ENCODE measurements around the gene ICAM3.
"Not testable (repeated sequence)": the region's sequence is repeated elsewhere in the genome, so short reads cannot be mapped to it uniquely, and the experiment has no call there.

ICAM3 gene, protein sequence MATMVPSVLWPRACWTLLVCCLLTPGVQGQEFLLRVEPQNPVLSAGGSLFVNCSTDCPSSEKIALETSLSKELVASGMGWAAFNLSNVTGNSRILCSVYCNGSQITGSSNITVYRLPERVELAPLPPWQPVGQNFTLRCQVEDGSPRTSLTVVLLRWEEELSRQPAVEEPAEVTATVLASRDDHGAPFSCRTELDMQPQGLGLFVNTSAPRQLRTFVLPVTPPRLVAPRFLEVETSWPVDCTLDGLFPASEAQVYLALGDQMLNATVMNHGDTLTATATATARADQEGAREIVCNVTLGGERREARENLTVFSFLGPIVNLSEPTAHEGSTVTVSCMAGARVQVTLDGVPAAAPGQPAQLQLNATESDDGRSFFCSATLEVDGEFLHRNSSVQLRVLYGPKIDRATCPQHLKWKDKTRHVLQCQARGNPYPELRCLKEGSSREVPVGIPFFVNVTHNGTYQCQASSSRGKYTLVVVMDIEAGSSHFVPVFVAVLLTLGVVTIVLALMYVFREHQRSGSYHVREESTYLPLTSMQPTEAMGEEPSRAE

DNA sequence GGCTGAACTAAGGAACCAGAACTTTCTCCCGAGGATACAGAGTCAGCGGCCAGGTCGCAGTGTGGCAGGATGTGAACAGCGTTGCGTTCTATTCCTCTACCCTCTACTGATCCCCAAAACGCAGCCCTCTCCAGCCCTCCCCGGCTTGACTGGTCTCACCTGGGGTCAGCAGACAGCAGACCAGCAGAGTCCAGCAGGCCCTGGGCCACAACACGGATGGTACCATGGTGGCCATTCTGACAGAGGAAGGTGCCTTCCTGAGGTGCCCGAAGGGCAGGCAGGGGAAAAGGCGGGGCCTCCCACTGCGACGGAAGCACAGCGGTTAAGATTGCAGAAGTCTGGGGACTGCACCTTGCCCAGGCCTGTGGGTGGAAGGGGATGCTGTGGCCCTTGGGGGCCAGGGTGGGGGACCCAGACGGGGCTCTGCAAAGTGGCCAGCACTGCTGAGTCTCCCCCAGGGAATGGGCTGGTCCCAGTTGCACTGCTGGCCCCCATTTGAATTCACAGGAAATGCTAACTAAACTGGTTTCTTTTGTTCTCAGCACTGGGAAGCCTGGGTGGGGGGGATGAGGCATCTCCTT is at the start of gene ICAM3:
Gene ICAM3, minus strand, starts transcription at position 245 of the 581 bp plus-strand sequence. Its CDS starts 10 bp downstream, at position 235.
- no peak for DNase-seq (ENCODE audit: low read depth)

DNA sequence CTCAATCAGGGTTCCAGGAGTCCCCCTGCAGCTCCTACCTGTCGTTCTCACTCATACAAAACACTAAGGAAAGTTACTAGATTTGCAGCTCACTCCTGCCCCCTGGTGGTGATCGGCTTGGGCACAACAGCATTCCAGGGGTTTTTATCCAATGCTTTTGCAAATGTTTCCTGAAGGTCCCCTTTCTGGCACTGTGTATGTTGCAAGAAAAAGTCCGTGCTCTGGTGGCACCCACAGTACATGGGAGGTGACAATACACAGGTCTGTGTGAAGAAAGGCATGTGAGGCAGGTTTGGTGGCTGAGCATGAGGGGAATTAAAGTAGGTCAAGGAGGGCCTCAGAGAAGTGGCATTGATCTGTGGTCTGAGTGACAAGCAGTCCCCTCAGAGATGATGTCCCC is 49.5 kb upstream of the ICAM3 start:
- peak; percentile 69 for DNase-seq (ENCODE audit: low read depth)

DNA sequence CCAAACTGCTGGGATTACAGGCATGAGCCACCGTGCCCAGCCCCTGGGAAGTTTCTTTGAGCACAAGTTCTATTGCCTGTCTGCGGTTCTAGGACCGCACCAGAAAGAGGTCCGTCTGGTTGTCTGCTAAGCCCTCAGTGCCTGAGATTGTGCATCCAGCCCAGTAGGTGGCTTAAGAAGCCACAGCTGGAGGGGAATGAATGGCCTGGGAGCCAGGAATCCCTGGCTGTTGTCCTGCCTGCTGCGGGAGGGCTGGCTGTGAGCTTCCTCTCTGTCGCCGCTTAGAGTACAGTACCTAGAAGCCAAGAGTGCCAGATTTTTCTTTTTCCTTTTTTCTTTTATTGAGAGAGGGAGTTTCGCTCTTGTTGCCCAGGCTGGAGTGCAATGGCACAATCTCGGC is 45.2 kb upstream of the ICAM3 start:
- DNase-seq (ENCODE audit: low read depth), result no peak

DNA sequence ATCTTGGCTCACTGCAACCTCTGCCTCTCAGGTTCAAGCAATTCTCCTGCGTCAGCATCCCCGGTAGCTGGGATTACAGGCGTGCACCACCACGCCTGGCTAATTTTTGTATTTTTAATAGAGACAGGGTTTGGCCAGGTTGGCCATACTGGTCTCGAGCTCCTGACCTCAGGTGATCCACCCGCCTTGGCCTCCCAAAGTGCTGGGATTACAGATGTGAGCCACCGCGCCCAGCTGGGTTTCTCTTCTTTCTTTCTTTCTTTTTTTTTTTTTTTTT is 43.7 kb upstream of the ICAM3 start:
- not testable (repeated sequence) for DNase-seq (ENCODE audit: low read depth)

DNA sequence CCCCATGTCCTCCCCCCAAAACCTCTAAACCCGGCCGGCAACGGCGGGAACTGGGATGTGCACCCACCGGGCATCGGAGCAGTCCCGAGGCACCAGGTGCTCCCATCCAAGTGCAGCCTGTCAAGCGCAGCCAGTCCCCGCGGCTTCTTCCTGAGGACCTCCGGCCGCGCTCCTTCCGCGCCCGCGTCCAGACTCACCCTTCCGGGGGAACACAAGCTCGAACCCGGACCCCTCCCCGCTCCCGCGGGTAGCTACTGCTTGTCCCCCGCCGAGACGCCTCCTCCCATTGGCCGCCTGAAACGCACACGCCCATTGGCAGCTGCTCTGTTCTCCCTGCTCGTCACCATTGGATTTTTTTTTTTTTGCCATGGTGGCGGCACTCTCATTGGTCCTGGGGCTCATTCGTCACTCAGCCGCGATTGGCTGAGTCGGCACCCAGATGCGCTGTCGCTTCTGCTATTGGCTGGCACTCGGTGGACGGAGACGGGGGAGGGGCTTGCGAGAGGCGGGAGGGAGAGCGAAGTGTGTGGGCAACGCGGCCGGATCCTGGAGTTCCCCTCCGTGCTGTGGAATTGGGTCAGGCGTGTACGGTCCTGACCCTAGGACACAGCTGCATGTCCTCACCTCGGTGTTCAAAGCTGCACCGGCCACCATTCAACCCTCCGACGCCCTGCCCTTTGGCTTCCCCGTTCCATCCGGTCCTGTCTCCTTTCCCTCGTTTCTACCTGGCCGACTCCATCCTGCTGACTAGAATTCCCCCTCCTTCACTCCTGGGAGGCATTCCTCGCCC is 41.1 kb upstream of the ICAM3 start, which contains the start of gene TYK2:
Gene TYK2, minus strand, starts transcription at position 260 of the 790 bp plus-strand sequence. CDS start 2,166 bp downstream, outside the sequence.
- peak; percentile 98 for DNase-seq (ENCODE audit: low read depth)

DNA sequence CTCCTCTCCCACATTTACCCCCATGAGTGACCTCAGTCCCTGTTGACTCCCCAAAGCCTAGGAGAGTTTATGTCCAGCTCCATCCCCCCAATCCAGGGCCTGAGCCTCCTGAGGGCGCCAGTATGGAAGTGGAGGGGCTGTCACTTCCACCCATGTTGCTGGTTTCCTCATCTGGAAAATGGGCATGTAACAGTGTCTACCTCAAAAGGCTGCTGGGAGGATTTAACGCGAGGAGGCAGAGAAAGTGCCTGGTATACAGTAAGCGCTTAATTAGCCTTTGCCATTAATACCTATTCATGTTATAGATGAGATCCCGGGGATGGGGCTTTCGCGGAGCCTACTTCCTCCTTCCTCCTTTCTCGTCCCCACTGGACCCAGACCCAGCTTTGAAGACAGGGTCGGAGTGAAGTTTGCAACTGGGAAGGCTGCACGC is 40.5 kb upstream of the ICAM3 start:
- DNase-seq (ENCODE audit: low read depth), result no peak

DNA sequence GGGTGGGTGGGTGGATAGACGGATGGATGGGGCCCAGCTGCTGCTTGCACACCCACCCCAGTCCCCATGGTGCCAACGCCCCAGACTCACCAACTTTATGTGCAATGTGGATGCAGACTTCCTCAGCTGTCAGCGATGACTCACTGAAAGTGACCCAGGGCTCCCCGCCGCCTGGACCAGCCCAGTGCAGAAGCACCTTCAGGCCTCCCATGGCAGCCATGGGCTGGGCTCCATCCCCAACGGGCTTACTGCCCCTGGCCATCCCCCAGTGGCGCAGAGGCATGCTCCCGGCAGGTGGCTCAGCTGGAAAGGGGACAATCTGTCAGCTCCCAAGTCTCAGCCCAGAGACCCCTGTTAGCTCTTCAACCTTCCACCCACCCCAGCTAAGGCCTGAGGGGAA is 38.7 kb upstream of the ICAM3 start:
- no peak for DNase-seq (ENCODE audit: low read depth)

DNA sequence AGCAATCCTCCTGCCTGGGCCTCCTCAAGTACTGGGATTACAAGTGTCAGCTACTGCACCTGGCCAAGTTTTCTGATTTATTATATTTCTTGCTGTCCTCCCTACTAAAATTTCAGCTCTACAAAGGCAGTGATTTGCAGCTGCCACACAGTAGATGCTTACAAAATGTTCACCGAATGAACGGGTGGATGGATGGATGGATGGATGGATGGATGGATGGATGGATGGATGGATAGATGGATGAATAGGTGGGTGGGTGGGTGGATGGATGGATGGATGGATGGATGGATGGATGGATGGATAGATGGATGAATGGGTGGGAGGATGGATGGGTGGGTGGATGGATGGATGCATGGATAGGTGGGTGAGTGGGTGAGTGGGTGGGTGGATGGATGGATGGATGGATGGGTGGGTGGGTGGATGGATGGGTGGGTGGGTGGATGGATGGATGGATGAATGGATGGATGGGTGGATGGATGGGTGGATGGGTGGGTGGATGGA is 37.8 kb upstream of the ICAM3 start:
- not testable (repeated sequence) for DNase-seq (ENCODE audit: low read depth)

DNA sequence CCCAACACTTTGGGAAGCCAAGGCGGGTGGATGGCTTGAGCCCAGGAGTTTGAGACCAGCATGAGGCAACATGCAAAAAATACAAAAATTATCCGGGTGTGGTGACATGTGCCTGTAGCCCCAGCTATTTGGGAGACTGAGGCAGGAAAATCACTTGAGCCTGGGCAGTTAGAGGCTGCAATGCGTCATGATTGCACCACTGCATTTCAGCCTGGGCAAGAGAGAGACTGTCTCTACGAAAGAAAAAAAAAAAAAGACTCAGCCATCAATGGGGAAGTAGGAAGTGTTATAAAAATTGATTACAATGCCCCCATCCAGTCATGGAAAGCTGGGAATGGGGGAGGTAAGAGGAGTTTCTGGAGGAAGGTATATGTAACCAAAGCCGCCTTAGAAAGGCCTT is 35.5 kb upstream of the ICAM3 start:
- no peak for DNase-seq (ENCODE audit: low read depth)

DNA sequence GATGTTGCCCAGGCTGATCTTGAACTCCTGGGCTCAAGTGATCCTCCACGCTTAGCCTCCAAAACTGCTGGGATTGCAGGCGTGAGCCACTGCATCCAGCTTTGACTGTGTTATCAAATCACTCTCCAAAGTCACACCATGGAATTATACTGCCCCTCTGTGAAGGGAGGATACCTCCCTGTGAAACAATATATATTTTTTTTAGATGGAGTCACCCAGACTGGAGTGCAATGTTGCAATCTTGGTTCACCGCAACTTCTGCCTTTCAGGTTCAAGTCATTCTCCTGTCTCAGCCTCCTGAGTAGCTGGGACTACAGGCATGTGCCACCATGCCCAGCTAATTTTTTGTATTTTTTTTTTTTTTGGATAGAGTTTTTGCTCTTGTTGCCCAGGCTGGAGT is 33.3 kb upstream of the ICAM3 start:
- DNase-seq (ENCODE audit: low read depth), result no peak

DNA sequence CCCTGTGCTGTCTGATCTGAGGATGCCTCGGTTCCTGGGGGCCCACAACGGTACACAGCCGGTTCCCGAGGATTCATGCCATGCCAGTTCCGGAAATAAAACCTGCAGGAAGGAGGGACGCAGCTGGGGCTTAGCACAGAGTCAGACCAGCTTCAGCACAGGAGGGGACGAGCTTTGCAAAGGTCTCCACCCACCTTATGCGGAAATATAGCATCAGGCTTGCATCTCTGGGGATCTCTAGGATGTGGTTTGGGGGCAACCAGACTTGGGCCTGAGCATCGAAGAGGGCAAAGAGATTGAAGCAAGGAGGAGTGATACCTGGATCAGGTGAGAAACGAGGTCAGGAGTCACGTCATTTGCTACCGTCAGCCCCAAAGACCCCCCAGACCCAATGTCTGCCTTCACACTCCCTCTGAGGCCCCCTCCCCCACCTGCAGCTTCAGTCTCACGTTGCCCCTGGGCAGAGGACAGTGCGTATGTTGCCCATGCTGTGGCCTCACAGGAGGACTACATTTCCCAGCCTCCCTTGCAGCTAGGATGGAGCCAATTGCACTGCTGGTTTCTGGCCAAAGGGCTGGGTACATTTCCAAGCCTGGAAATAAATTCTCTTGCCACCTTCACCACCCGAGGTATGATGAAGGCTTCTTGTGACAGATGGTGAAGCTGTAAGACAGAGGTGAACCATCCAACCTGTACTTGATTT is 28.8 kb upstream of the ICAM3 start:
- DNase-seq (ENCODE audit: low read depth), result no peak

DNA sequence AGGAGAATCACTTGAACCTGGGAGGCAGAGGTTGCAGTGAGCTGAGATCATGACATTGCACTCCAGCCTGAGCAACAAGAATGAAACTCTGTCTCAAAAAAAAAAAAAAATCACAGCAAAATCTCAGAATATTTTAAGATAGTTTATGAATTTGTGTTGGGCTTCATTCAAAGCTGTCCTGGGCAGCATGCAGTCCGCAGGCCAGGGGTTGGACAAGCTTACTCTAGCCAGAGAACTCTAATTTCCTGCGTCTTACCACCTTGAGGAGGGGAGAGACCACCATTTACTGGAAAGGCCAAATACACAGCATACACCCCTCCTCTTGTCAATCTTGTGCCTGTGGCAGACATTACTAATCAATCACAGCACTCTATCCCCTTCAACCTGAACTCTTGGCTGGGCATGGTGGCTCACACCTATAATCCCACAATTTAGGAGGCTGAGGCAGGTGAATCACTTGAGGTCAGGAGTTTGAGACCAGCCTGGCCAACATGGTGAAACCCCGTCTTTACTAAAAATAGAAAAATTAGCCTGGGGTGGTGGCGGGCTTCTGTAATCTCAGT is 27.6 kb upstream of the ICAM3 start:
- not testable (repeated sequence) for DNase-seq (ENCODE audit: low read depth)

DNA sequence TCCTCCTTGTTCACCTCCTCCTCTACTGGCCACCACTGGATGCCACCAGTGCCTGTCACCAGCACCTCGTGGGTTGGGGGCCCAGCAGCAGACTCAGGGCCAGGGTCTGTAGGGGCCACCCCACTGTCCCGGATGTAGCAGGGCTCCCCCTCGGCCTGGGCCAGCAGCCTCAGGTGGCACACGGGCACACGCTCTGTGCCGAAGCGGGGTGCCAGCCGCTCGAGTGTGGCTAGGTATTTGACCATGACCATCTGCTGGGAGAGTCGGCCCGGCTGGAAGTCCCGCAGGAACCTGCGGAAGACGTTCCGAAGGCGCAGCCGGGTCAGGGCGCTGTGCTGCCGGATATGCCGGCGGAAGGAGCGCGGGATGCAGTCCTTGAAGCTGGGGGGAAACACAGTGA is 26.1 kb upstream of the ICAM3 start:
- no peak for DNase-seq (ENCODE audit: low read depth)

DNA sequence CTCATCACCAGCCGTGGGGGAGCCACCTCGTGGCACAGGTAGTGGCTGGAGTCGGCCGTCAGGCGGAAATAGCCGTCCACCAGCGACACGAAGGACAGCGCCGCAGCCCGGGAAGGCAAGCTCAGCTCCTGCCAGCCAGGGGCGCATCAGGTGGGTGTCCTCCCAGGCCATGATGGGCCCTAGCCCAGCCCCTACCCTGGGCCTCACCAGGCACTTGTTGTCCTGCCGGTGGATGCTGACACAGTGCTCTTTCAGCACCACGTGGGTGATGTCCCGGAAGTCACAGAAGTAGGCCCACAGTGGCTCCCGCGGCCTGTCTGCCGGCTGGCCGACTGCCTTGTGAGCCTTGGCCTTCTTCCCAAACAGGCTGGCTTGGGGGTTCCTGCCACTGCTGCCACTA is 25.2 kb upstream of the ICAM3 start:
- no peak for DNase-seq (ENCODE audit: low read depth)

DNA sequence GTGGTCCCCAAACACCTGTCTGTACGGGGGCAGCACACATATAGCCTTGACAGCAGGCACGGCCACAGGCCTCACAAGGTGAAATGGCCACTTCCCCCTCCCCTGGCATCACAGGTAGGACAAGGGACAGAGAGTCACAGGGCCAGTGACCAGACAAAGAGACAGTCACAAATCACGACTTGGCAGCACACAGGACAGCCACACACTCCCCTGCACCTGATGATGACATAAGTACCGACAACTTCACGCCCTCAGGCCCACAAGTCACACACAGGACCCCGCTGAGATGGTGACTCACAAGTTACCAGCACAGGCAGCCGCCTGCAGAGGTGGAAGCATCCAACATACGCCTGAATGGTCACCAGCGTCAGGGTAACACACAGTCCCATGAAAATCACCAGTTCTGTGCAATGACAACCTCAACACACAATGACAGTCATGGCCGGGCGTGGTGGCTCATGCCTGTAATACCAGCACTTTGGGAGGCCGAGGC is 24.4 kb upstream of the ICAM3 start:
- DNase-seq (ENCODE audit: low read depth), result no peak

DNA sequence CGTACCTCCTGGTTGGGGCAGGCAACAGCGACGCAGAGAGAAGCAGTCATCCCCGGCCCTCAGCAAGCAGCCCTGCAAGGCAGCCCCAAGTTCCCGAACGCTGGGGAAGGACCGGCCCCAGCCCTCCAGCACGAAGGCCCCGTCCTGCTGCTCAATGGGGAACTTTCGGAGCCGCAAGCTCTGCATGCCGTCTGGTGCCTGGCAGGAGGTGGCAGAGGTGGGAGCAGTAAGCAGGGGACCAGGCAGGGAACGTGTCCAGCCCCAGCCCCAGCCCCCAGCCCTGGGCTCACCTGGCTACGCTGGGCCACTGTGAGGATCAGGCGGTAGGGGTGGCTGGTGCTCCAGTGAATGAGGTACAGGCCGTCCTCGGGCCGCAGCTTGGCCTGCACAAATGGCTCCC is 22.8 kb upstream of the ICAM3 start:
- DNase-seq (ENCODE audit: low read depth), result no peak

DNA sequence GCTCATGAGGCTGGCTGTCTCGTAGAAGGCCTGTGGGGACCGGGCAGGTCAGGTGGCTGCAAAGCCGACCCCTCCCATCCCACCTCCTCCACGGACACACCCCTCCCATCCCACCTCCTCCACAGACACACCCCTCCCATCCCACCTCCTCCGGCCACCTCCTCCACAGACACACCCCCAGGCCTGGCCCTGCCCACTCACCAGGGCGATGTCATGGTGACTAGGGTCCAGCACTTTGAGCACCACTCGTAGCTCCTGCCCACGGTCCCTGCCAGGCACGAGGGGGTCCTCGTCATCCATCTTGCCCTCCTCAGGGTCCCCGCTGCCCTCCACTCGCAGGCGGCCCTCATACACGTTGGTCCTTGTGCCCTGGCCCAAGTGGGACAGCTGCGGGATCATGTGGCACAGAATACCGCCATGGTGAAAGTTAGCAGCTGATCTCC is 22.2 kb upstream of the ICAM3 start:
- DNase-seq (ENCODE audit: low read depth), result no peak

DNA sequence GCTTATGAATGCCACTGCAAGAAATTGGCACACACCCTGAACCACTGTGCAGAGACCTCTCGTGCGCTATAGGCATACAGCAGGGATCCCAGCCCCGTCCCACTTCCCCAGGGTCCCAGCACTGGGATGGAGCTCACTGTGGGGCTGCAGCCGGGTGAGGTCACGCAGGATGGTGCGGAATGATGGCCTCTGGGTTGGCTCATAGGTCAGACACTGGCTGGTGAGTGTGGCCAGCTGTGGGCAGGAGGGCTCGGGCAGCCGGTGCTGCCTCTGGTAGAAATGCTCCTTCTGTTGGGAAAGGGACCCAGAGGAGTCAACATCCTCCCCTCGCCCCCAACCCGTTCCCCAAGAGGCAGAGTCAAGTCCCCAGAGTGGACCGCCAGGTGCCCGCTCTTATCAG is 17.0 kb upstream of the ICAM3 start:
- no peak for DNase-seq (ENCODE audit: low read depth)

DNA sequence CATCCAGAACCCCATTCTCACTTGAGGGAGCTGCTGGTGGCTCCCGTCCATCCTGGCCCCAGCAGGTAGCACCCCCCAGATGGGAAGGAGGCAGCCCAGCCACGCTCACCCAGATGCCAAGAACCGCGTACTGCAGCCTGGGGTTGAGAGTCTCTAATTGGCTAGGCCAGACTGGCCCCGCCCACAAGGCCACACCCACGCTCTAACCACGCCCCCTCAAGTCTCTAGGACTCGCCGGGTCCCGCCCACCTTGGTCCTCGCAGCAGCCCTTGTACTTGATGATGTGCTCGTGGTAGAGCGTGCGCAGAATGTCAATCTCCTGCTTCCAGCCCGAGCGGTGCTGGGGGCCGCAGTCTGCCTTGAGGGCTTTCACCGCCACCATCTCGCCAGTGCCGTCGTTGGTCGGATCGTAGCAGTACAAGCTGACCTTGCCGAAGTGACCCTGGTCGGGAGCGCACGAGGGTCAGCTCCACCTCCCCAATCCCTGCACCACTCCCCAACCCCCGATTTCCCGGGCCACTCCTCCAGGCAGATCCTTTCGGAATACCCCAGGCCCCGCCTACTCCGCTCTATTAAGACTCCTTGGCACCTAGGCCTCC is 14.5 kb upstream of the ICAM3 start:
- DNase-seq (ENCODE audit: low read depth), result no peak

DNA sequence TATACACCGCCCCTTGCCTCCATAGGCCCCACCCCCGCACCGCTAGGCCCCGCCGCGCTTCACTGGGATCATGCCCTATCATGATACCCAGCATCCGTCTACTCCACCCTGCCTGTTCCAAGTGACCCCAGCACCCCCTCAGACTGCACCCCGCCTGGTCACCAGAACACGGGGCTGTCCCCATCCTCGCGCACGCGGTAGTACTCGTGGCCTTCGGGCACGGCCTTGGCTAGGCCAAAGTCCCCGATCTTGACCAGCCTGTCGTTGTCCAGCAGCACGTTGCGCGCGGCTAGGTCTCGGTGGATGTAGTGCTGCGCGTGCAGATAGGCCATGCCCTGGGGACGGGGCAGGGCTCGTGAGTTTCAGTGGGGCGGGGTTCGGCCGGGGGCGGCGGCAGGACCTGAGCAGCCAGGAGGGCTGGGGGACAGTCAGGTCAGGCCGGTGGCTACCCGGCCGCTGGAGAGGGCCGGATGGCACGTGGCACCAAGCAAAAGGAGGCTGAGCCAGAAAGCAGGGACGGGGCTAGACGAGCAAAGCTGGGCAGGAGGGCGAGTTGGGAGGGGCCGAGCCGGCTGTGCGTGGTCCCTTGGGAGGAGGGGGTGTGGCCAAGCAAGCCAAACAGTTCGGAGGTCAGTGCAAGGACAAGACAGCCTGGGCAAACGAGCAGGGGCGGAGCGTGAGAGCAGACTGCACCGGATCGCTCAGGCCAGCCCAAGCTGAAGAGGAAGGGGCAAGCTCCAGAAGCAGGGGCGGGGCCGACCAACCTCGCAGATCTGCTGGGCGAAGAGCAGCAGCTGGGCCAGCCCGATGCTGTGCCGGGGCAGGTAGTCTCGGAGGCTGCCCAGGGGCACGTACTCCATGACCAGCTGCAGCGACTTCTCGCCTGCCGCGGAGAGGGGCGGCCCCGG is 13.6 kb upstream of the ICAM3 start:
- DNase-seq (ENCODE audit: low read depth), result no peak

Measured in HS-5 (cell line).